Measurements from ENCODE around the gene KIAA0586. TPM values are rescaled to one million over a fixed set of nuclear protein-coding genes. Genes with fewer than 3 reads are reported as not detected.

KIAA0586 gene
- polyA plus RNA-seq, 2 donors = 3.9 to 6.1 TPM

DNA sequence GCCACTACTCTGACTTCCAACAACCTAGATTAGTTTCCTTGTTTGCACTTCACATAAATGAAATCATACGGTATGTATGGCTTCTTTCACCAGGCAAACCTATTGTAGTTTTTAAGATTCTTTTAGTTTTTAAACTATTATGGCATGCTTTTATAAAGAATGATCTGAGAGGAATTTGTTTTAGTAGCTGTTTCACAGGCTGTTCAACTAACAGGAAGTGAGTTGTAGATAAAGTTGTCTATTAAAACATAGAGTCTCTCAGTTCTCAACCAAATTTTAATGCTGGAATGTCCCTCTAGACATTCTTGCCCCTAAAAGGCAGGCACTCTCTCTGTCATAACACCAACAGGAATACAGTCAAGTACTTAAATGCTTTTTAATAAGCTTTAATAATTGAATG, 107.5 kb downstream of the KIAA0586 start:
- Histone ChIP-seq H3K27ac (ENCODE audit: low read depth in 2 of 2, low read length in 1 of 2) (no peak overlapping the region), H3K36me3 (ENCODE audit: control insufficient read depth in 2 of 2, insufficient read depth in 2 of 2, low read length in 1 of 2) (no peaks in the 10 kb centered on the region), H3K4me1 (ENCODE audit: control insufficient read depth in 2 of 2, insufficient read depth in 2 of 2, low read length in 1 of 2) (no peaks in the 10 kb centered on the region), H3K27me3 (ENCODE audit: control insufficient read depth in 1 of 2, insufficient read depth in 2 of 2, low read length in 2 of 2) (no peaks in the 10 kb centered on the region), H3K9me3 (ENCODE audit: control insufficient read depth in 2 of 2, insufficient read depth in 1 of 2, low read depth in 1 of 2, low read length in 1 of 2) (no peaks in the 10 kb centered on the region), H3K4me3 (ENCODE audit: low read depth in 1 of 2, low read length in 2 of 2) (no peak overlapping the region)
- WGBS, 2 donors = 70 to 75% methylated on average over 1 of the region's 1 CpG

GRCh38 chr14:58537004-58537403, 109.5 kb downstream of the KIAA0586 start:
- WGBS, 2 donors = 82 to 84% methylated on average over 3 of the region's 3 CpGs
- no peaks in the 10 kb centered on the region for H3K27me3 ChIP-seq (ENCODE audit: control insufficient read depth in 1 of 2, insufficient read depth in 2 of 2, low read length in 2 of 2)
- H3K4me3 ChIP-seq (ENCODE audit: low read depth in 1 of 2, low read length in 2 of 2) = no peak overlapping the region

DNA sequence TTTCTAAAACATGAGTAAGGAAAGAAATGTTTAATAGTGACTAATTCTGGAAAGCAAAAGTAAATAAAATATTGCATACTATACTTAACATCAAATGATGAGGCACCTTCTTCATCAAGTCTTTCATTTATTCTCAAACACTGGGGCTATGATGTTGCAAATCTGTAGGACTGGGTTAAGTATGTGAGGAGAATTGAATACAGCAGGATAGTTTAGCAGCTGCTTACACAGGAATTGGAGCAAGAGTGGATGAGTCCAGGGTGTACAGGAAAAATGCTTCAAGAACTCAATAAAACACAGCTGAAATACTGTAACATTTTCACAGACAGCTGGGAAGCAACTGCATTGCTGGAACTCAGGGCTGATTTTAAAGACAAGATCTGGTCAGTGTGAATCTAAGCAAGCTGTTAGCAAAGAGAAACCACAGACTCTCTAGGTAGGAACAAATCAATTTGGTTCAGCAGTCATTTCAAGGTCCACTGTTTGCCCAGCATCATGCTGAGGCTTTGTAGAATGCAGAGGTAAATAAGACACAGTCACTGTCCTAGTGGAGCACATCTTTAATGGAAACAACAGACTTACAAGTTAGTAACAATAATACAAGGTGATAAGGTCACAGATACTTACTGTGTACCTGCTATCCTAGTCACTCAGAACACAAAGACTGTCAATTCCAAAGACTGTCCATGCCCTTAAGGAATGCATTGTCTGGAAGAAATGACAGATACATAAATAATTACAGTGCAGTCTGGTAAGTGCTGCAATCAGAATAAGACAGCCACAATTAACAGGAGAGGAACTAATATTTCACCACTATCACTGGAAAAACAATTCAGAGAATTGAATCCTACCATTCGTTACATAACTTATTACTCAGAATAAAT, 113.5 kb downstream of the KIAA0586 start:
- Histone ChIP-seq H3K4me1 (ENCODE audit: control insufficient read depth in 2 of 2, insufficient read depth in 2 of 2, low read length in 1 of 2) (no peaks in the 10 kb centered on the region), H3K27me3 (ENCODE audit: control insufficient read depth in 1 of 2, insufficient read depth in 2 of 2, low read length in 2 of 2) (no peaks in the 10 kb centered on the region), H3K9me3 (ENCODE audit: control insufficient read depth in 2 of 2, insufficient read depth in 1 of 2, low read depth in 1 of 2, low read length in 1 of 2) (no peaks in the 10 kb centered on the region), H3K27ac (ENCODE audit: low read depth in 2 of 2, low read length in 1 of 2) (no peak overlapping the region), H3K36me3 (ENCODE audit: control insufficient read depth in 2 of 2, insufficient read depth in 2 of 2, low read length in 1 of 2) (no peaks in the 10 kb centered on the region), H3K4me3 (ENCODE audit: low read depth in 1 of 2, low read length in 2 of 2) (no peak overlapping the region)
- 86 to 89% methylated on average over 1 of the region's 1 CpG for WGBS, 2 donors

More at GRCh38 chr14:58537004-58537403, 109.5 kb downstream of the KIAA0586 start:
- Histone ChIP-seq H3K36me3 (ENCODE audit: control insufficient read depth in 2 of 2, insufficient read depth in 2 of 2, low read length in 1 of 2) (no peaks in the 10 kb centered on the region), H3K27ac (ENCODE audit: low read depth in 2 of 2, low read length in 1 of 2) (no peak overlapping the region), H3K9me3 (ENCODE audit: control insufficient read depth in 2 of 2, insufficient read depth in 1 of 2, low read depth in 1 of 2, low read length in 1 of 2) (no peaks in the 10 kb centered on the region), H3K4me1 (ENCODE audit: control insufficient read depth in 2 of 2, insufficient read depth in 2 of 2, low read length in 1 of 2) (no peaks in the 10 kb centered on the region)

- no peaks in the 10 kb centered on the region for H3K4me1 ChIP-seq (ENCODE audit: control insufficient read depth in 2 of 2, insufficient read depth in 2 of 2, low read length in 1 of 2)
- no peaks in the 10 kb centered on the region for H3K27me3 ChIP-seq (ENCODE audit: control insufficient read depth in 1 of 2, insufficient read depth in 2 of 2, low read length in 2 of 2)
- no peak overlapping the region for H3K27ac ChIP-seq (ENCODE audit: low read depth in 2 of 2, low read length in 1 of 2)
- WGBS, 2 donors = 80 to 87% methylated on average over 2 of the region's 2 CpGs
- no peaks in the 10 kb centered on the region for H3K9me3 ChIP-seq (ENCODE audit: control insufficient read depth in 2 of 2, insufficient read depth in 1 of 2, low read depth in 1 of 2, low read length in 1 of 2)
- no peaks in the 10 kb centered on the region for H3K36me3 ChIP-seq (ENCODE audit: control insufficient read depth in 2 of 2, insufficient read depth in 2 of 2, low read length in 1 of 2)
- H3K4me3 ChIP-seq (ENCODE audit: low read depth in 1 of 2, low read length in 2 of 2) = no peak overlapping the region
Measured at GRCh38 chr14:58541633-58542022, 114.1 kb downstream of the KIAA0586 start.

DNA sequence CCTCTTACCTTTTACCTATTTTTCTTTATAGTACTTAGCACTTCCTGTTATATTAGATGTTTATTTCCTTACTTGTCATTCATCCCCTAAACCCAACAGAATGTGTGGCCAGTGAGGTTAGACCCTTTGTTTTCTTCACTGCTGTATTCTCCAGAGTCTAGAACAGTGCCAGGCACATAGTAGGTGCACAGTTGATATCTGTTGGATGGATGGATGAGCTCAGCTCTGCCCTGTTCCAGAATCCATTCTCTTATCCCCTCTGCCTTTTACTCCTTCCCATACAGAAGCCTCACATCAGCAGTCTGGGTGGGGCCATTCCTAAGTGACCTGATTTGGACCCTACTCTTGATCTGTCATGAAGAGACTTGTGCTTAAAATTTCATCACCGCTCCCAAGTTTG, 115.7 kb downstream of the KIAA0586 start:
- no peak overlapping the region for H3K27ac ChIP-seq (ENCODE audit: low read depth in 2 of 2, low read length in 1 of 2)
- no peaks in the 10 kb centered on the region for H3K36me3 ChIP-seq (ENCODE audit: control insufficient read depth in 2 of 2, insufficient read depth in 2 of 2, low read length in 1 of 2)
- no peaks in the 10 kb centered on the region for H3K4me1 ChIP-seq (ENCODE audit: control insufficient read depth in 2 of 2, insufficient read depth in 2 of 2, low read length in 1 of 2)
- H3K27me3 ChIP-seq (ENCODE audit: control insufficient read depth in 1 of 2, insufficient read depth in 2 of 2, low read length in 2 of 2) = no peaks in the 10 kb centered on the region
- no peak overlapping the region for H3K4me3 ChIP-seq (ENCODE audit: low read depth in 1 of 2, low read length in 2 of 2)
- H3K9me3 ChIP-seq (ENCODE audit: control insufficient read depth in 2 of 2, insufficient read depth in 1 of 2, low read depth in 1 of 2, low read length in 1 of 2) = no peaks in the 10 kb centered on the region
- 94 to 100% methylated on average over 1 of the region's 1 CpG for WGBS, 2 donors

DNA sequence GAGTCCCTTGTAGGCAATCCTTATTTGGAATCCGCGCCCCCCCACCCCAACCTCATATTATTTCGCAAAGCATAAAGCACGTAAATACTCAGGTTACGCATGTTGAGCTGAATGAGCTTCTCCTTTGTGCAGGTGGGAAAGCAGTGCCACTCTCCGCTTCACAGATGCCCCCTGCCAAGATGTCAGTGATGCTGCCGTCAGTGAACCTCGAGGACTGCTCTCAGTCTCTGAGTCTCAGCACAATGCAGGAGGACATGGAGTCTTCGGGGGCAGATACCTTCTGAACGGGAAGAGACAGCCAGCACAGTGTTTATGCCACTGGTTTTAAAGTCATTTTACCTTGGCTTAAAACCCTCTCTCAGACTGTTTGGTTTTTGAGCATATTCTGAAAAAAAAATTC, 120.1 kb downstream of the KIAA0586 start:
- WGBS, 2 donors = 94 to 95% methylated on average over 10 of the region's 10 CpGs
- H3K4me1 ChIP-seq (ENCODE audit: control insufficient read depth in 2 of 2, insufficient read depth in 2 of 2, low read length in 1 of 2) = no peaks in the 10 kb centered on the region
- H3K27me3 ChIP-seq (ENCODE audit: control insufficient read depth in 1 of 2, insufficient read depth in 2 of 2, low read length in 2 of 2) = no peaks in the 10 kb centered on the region
- no peaks in the 10 kb centered on the region for H3K9me3 ChIP-seq (ENCODE audit: control insufficient read depth in 2 of 2, insufficient read depth in 1 of 2, low read depth in 1 of 2, low read length in 1 of 2)
- H3K36me3 ChIP-seq (ENCODE audit: control insufficient read depth in 2 of 2, insufficient read depth in 2 of 2, low read length in 1 of 2) = no peaks in the 10 kb centered on the region
- no peak overlapping the region for H3K27ac ChIP-seq (ENCODE audit: low read depth in 2 of 2, low read length in 1 of 2)
- no peak overlapping the region for H3K4me3 ChIP-seq (ENCODE audit: low read depth in 1 of 2, low read length in 2 of 2)

DNA sequence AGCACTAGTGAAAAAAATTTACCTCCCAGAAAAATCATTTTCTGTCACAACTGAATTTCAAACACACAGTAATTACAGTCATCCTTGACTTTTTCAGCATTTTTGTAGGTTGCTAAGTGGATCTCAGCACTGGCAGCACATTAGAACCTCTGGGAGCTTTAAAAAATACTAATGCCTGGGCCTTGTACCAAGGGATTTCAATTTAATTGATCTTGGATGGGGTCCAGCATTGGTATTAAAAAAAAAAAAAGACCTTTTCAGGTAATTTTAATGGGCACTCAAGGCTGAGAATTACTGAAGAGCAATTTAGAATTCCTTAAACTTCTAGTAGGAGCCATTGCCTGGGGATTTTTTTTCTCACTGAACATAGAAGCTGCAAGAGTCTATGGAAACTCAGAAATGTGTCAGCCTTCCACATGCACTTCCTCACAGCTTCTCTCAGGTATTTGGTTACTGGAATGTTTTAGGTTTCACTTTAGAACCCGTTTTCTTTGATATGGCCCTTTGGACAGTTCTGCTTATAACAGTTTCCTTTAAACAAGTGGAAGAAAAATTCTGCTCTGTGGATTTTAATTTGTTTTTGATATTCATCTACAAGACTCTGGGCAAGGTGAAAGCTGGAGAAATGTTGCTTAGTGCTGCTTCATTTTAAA, 121.7 kb downstream of the KIAA0586 start:
- no peaks in the 10 kb centered on the region for H3K4me1 ChIP-seq (ENCODE audit: control insufficient read depth in 2 of 2, insufficient read depth in 2 of 2, low read length in 1 of 2)
- no peaks in the 10 kb centered on the region for H3K9me3 ChIP-seq (ENCODE audit: control insufficient read depth in 2 of 2, insufficient read depth in 1 of 2, low read depth in 1 of 2, low read length in 1 of 2)
- no peak overlapping the region for H3K4me3 ChIP-seq (ENCODE audit: low read depth in 1 of 2, low read length in 2 of 2)
- H3K27ac ChIP-seq (ENCODE audit: low read depth in 2 of 2, low read length in 1 of 2) = no peak overlapping the region
- no peaks in the 10 kb centered on the region for H3K27me3 ChIP-seq (ENCODE audit: control insufficient read depth in 1 of 2, insufficient read depth in 2 of 2, low read length in 2 of 2)
- 31 to 43% methylated on average over 1 of the region's 1 CpG for WGBS, 2 donors
- H3K36me3 ChIP-seq (ENCODE audit: control insufficient read depth in 2 of 2, insufficient read depth in 2 of 2, low read length in 1 of 2) = no peaks in the 10 kb centered on the region

DNA sequence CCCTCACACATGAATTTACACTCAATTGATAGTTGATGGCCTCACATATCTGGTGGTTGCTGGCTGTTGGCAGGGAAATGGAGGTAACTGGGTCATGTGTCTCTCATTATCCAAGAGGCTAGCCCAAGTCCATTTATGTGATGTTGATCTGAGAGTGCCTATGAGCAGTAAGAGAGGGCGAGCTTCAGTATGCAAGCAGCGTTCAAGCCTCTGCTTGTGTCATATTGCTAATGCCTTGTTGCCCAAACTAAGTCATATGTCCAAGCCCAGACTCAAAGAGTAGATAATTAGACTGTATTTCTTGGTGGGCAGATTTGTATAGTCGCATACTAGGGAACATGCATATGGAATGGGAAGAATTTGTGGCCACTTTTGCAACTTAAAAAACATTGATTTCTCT, 126.4 kb downstream of the KIAA0586 start:
- H3K27me3 ChIP-seq (ENCODE audit: control insufficient read depth in 1 of 2, insufficient read depth in 2 of 2, low read length in 2 of 2) = no peaks in the 10 kb centered on the region
- no peaks in the 10 kb centered on the region for H3K36me3 ChIP-seq (ENCODE audit: control insufficient read depth in 2 of 2, insufficient read depth in 2 of 2, low read length in 1 of 2)
- H3K4me1 ChIP-seq (ENCODE audit: control insufficient read depth in 2 of 2, insufficient read depth in 2 of 2, low read length in 1 of 2) = no peaks in the 10 kb centered on the region
- no peaks in the 10 kb centered on the region for H3K9me3 ChIP-seq (ENCODE audit: control insufficient read depth in 2 of 2, insufficient read depth in 1 of 2, low read depth in 1 of 2, low read length in 1 of 2)
- no peak overlapping the region for H3K27ac ChIP-seq (ENCODE audit: low read depth in 2 of 2, low read length in 1 of 2)
- no peak overlapping the region for H3K4me3 ChIP-seq (ENCODE audit: low read depth in 1 of 2, low read length in 2 of 2)
- 94 to 96% methylated on average over 3 of the region's 3 CpGs for WGBS, 2 donors

- Histone ChIP-seq H3K4me1 (ENCODE audit: control insufficient read depth in 2 of 2, insufficient read depth in 2 of 2, low read length in 1 of 2) (no peaks in the 10 kb centered on the region), H3K27me3 (ENCODE audit: control insufficient read depth in 1 of 2, insufficient read depth in 2 of 2, low read length in 2 of 2) (no peaks in the 10 kb centered on the region), H3K27ac (ENCODE audit: low read depth in 2 of 2, low read length in 1 of 2) (no peak overlapping the region), H3K9me3 (ENCODE audit: control insufficient read depth in 2 of 2, insufficient read depth in 1 of 2, low read depth in 1 of 2, low read length in 1 of 2) (no peaks in the 10 kb centered on the region), H3K36me3 (ENCODE audit: control insufficient read depth in 2 of 2, insufficient read depth in 2 of 2, low read length in 1 of 2) (no peaks in the 10 kb centered on the region), H3K4me3 (ENCODE audit: low read depth in 1 of 2, low read length in 2 of 2) (no peak overlapping the region)
Measured at GRCh38 chr14:58555647-58556046, 128.1 kb downstream of the KIAA0586 start.

- peaks cover 0 to 3% of the 10 kb centered on the region in 2 donors for H3K27me3 ChIP-seq (ENCODE audit: control insufficient read depth in 1 of 2, insufficient read depth in 2 of 2, low read length in 2 of 2)
- H3K4me3 ChIP-seq (ENCODE audit: low read depth in 1 of 2, low read length in 2 of 2) = no peak overlapping the region
- H3K27ac ChIP-seq (ENCODE audit: low read depth in 2 of 2, low read length in 1 of 2) = no peak overlapping the region
- H3K4me1 ChIP-seq (ENCODE audit: control insufficient read depth in 2 of 2, insufficient read depth in 2 of 2, low read length in 1 of 2) = no peaks in the 10 kb centered on the region
- WGBS, 2 donors = 88 to 95% methylated on average over 4 of the region's 4 CpGs
- no peaks in the 10 kb centered on the region for H3K9me3 ChIP-seq (ENCODE audit: control insufficient read depth in 2 of 2, insufficient read depth in 1 of 2, low read depth in 1 of 2, low read length in 1 of 2)
- H3K36me3 ChIP-seq (ENCODE audit: control insufficient read depth in 2 of 2, insufficient read depth in 2 of 2, low read length in 1 of 2) = no peaks in the 10 kb centered on the region
Measured at GRCh38 chr14:58557242-58557641, 129.7 kb downstream of the KIAA0586 start.
